A172 (cell line): ENCODE results near the gene NECAB3. TPM values are rescaled to one million over a fixed set of nuclear protein-coding genes. Genes with fewer than 3 reads are reported as not detected.
A peak's percentile ranks its signal among the peaks of the same experiment; 100 is the strongest.

Source experiments
- DNase-seq: peaks from one replicate; pipeline ENCODE4 v3.0.0-alpha.2; 2015; ENCODE audit warnings: low spot score
- total RNA-seq: library from RNA; depleted of rRNA; stranded (reverse); fragments of >200 nt; shearing (Covaris generic); gene quantifications from 2 replicates; pipeline ENCODE4 v1.2.3, GENCODE V29; 2014

Gene NECAB3
- total RNA-seq, 1 experiment from 2014 or later = 65.7 TPM

- DNase-seq = peak; percentile 58
Measured at GRCh38 chr20:33697129-33697528, 22.9 kb upstream of the NECAB3 start.

- DNase-seq = no peak
Measured at GRCh38 chr20:33696448-33696847, 22.2 kb upstream of the NECAB3 start.

- DNase-seq = no peak
Measured at GRCh38 chr20:33694639-33695012, 20.4 kb upstream of the NECAB3 start.

- DNase-seq = no peak
Measured at GRCh38 chr20:33693741-33694638, 19.8 kb upstream of the NECAB3 start.

- no peak for DNase-seq
Measured at GRCh38 chr20:33693289-33693688, 19.1 kb upstream of the NECAB3 start.

GRCh38 chr20:33689973-33690372 lies 15.7 kb upstream of the NECAB3 start:
- peak; percentile 83 for DNase-seq

GRCh38 chr20:33689493-33689892 lies 15.3 kb upstream of the NECAB3 start:
- DNase-seq = no peak

GRCh38 chr20:33688938-33689424 lies 14.8 kb upstream of the NECAB3 start:
- no peak for DNase-seq

GRCh38 chr20:33687993-33688937 lies 14.0 kb upstream of the NECAB3 start:
- no peak for DNase-seq

GRCh38 chr20:33687370-33687915 lies 13.2 kb upstream of the NECAB3 start:
- DNase-seq = no peak

- DNase-seq = no peak
Measured at GRCh38 chr20:33686984-33687366, 12.7 kb upstream of the NECAB3 start.

GRCh38 chr20:33686100-33686983 lies 12.1 kb upstream of the NECAB3 start, which contains the start of gene E2F1:
Gene E2F1, minus strand, starts transcription at chr20:33686385. Its CDS starts 121 bp downstream, at chr20:33686264.
- peak; percentile 90 for DNase-seq

- DNase-seq = peak; percentile 44
Measured at GRCh38 chr20:33685328-33686099, 11.3 kb upstream of the NECAB3 start.

GRCh38 chr20:33684533-33685327 lies 10.5 kb upstream of the NECAB3 start:
- no peak for DNase-seq

- DNase-seq = no peak
Measured at GRCh38 chr20:33681728-33682353, 7.6 kb upstream of the NECAB3 start.

- DNase-seq = no peak
Measured at GRCh38 chr20:33681288-33681687, 7.1 kb upstream of the NECAB3 start.

GRCh38 chr20:33680686-33681085 lies 6.5 kb upstream of the NECAB3 start:
- DNase-seq = no peak

- no peak for DNase-seq
Measured at GRCh38 chr20:33679758-33680485, 5.7 kb upstream of the NECAB3 start.
